GM18499 (cell line): ENCODE results near the gene CENPV.

Experiments
- ATAC-seq: cut with Tn5 transposase; IDR thresholded peaks from one replicate; pipeline ENCODE4 v1.9.1; 2021; ENCODE audit warnings: moderate number of reproducible peaks; ENCODE audit not compliant: insufficient read depth, unreplicated experiment

CENPV gene

GRCh38 chr17:16363749-16364536 is 10.7 kb upstream of the CENPV start:
- no peak for ATAC-seq

- no peak for ATAC-seq
Measured at GRCh38 chr17:16361874-16362273, 8.6 kb upstream of the CENPV start.

GRCh38 chr17:16358394-16358793 is 5.1 kb upstream of the CENPV start:
- no peak for ATAC-seq

- ATAC-seq, result no peak
Measured at GRCh38 chr17:16354585-16354984, 1.3 kb upstream of the CENPV start.

- ATAC-seq, result no peak
Measured at GRCh38 chr17:16352667-16353316, 477 bp downstream of the CENPV start.

GRCh38 chr17:16352303-16352666 is 984 bp downstream of the CENPV start:
- ATAC-seq, result no peak

GRCh38 chr17:16351831-16352230 is 1.4 kb downstream of the CENPV start:
- ATAC-seq, result no peak

GRCh38 chr17:16349431-16349830 is 3.8 kb downstream of the CENPV start:
- no peak for ATAC-seq

- no peak for ATAC-seq
Measured at GRCh38 chr17:16348586-16348985, 4.7 kb downstream of the CENPV start.

- no peak for ATAC-seq
Measured at GRCh38 chr17:16346721-16347271, 6.5 kb downstream of the CENPV start.

GRCh38 chr17:16345565-16345964 is 7.7 kb downstream of the CENPV start:
- no peak for ATAC-seq

- ATAC-seq, result no peak
Measured at GRCh38 chr17:16343569-16343968, 9.7 kb downstream of the CENPV start.

GRCh38 chr17:16342979-16343378 is 10.3 kb downstream of the CENPV start:
- no peak for ATAC-seq

- no peak for ATAC-seq
Measured at GRCh38 chr17:16339959-16340358, 13.3 kb downstream of the CENPV start.

- no peak for ATAC-seq
Measured at GRCh38 chr17:16339402-16339801, 13.9 kb downstream of the CENPV start.

GRCh38 chr17:16338391-16338790 is 14.9 kb downstream of the CENPV start:
- ATAC-seq, result no peak

GRCh38 chr17:16329519-16330271 is 23.6 kb downstream of the CENPV start:
- no peak for ATAC-seq

- no peak for ATAC-seq
Measured at GRCh38 chr17:16328997-16329396, 24.3 kb downstream of the CENPV start.

- no peak for ATAC-seq
Measured at GRCh38 chr17:16327018-16327417, 26.3 kb downstream of the CENPV start.

GRCh38 chr17:16325964-16326363 is 27.3 kb downstream of the CENPV start:
- ATAC-seq, result no peak

GRCh38 chr17:16322636-16323035 is 30.6 kb downstream of the CENPV start:
- ATAC-seq, result no peak
